Activated CD8-positive, alpha-beta memory T cell treated with anti-CD3 and anti-CD28 coated beads, Interleukin-2, amount 50 U/mL, for 48 hours (primary cell): ENCODE data around the gene NT5DC1.

ENCODE experiments used
- DNase-seq: peaks from one replicate; pipeline ENCODE4 v3.0.0-alpha.2; 2020

The NT5DC1 gene

DNA sequence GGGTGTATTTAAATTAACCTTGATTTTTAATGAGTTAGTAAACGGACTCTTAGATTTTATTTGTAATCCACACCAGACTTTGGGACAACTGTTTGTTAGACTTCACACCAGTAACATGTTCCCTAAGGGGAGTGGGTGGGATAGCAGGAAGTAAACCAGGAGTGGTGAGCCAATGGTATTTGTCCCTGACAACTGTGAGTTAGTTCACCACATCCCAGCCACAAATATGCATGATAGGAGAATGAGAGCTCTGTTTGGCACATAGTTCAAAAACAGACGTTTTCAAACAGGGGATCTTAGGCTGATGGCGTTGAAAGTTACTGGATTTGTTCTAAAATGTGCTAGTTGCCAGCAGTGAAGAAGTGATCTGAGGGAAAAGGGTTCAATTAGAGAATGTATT lies 44.0 kb downstream of the NT5DC1 start:
- no peak for DNase-seq

DNA sequence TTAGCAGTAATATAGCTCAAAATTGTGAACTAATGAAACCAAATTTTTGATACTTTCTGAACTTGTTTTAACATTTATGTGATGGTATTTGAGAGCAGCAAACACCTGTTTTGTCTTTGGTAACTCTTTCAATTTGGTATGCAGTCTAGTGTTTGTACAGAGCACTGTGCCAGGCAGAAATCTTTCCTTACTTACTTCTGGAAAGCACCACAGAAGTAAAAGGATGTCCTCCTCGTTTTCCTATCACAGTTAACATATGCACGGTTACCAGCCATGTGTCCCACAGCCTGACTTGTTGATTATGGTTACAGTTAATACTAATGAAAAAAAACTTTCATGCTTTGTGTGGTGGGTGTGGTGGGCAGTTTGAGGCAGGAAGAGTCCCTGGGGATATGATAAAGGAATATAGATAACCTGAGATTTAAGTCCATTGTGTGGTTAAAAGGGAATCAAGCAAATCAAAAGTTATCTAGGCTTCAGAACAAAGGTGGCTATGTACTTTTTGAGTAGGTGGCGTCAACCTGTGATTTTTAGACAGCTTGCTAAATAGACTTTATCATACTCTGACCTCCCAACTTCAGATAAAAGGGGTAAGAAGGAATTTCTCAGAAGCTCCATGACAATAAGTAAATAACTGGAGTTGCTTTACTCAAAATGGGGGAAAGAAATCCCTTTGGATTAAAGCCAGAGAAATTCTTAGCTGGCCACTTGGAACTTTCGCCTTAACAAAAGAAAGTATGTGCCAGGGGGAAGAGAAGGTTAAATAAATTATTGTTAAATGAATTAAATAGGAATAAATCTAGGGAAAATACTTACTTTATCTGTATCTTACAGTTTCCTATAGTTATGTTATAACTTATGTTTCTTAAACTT lies 45.4 kb downstream of the NT5DC1 start:
- no peak for DNase-seq

DNA sequence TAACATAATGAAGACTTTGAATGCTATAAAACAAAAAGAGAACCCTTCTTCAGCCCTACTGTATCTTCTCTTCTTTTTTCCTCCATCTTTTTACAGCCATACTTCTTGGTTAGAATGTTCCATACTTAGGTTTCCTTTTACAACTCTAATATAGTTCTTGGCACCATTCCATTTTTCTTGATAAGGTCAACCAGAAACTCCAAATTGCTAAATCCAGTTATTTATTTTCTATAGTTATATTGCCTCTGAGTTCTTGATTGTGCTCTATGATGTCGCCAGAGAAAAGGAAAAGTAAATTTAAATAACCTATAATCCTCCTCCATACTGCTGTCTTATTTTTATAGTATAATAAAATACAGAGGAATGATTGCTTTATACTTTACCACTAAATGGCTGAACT lies 52.0 kb downstream of the NT5DC1 start:
- no peak for DNase-seq

DNA sequence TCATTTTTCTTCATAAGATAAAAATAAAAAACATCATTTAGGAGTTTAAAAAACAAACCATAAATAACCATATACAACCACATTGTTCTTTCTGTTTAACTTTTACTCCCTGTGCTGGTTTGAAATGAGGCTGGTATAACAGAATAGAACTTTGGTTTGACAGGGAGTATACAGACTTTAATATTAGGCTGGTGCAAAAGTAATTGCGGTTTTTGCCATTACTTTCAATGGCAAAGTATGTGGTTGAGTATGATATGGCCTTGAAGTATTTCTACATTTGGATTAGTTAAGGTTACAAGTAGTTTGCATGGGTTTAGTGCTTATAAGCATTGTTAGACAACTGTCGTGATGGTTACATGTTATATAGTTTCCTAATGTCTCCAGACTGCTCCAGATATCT lies 54.2 kb downstream of the NT5DC1 start:
- no peak for DNase-seq

DNA sequence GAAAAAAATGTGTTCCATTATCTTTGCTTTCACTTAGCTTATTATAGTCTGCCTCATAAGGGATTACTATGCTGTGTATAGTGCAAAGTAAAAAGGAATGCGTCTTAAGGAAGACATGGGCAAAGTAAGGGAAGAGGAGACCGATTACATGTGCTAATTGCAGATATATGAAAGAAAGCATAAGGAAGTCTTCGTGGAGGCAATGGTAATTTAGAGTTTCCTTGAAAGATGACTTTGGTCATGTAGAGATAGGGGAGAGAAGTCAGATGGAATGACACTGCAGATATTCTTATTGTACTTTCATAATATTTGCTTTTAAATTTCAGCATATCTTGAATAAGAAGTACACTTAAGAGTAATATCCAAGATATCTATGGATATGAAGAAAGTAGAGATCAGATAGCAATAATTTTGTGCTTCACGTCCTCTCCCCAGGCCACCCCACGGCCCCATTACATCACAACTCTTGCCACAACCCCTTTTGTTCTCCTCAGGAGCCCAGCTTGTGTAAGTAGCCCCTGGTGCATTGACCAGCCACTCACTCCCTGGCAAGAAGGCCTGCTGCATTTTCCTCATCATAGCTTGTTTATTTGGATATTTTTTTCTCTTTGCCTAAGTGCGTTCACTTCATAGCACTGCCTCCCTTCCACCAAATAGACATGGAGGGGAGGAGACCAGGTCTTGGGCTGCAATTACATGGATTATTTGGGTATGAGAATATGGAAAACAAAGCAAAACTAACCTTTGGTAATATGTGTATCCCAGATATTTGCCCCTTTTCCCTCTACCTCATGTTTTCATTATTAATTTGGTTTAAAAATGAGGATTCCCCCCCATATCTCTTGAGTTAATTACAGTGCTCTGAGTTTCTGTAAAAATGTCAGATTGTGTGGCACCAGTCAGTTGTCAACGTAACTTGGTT lies 56.0 kb downstream of the NT5DC1 start:
- DNase-seq = no peak

DNA sequence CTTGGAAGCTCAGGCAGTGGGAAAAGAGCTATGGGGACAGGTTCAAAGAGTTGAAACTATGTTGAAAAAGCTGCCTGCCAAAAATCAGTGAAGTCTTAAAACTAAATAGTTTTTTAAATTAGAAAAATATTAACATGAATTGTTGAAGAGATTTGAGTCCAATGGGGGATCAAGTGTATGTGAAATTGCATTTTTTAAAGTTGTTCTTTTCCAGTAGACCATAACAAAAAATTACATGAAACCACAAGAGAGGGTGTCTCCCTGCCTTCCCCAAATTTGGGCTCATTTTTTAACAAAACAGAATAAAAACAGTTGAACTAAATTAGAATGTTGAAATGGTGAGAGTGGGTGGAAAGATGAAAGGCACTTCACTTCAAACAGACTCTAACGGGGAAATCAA lies 56.7 kb downstream of the NT5DC1 start:
- no peak for DNase-seq

DNA sequence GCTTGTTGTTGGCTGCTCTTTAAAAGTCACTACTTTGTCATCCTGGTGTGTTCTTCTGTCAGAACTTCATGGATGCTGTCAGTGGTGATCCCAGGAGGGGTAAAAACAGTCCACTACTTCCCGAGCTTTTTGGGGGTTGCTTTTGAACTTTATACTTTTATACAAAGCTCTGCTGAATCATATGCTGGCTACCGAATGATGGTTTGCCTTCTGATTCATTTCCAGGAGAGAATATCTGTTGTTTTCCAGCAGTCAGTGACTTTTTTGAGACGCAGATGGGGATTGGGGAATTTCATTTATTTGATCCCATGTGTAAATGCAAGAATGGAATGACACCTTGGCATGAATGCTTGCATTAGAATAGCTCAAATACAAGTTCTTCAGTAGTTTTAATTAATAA lies 58.0 kb downstream of the NT5DC1 start:
- DNase-seq = no peak

DNA sequence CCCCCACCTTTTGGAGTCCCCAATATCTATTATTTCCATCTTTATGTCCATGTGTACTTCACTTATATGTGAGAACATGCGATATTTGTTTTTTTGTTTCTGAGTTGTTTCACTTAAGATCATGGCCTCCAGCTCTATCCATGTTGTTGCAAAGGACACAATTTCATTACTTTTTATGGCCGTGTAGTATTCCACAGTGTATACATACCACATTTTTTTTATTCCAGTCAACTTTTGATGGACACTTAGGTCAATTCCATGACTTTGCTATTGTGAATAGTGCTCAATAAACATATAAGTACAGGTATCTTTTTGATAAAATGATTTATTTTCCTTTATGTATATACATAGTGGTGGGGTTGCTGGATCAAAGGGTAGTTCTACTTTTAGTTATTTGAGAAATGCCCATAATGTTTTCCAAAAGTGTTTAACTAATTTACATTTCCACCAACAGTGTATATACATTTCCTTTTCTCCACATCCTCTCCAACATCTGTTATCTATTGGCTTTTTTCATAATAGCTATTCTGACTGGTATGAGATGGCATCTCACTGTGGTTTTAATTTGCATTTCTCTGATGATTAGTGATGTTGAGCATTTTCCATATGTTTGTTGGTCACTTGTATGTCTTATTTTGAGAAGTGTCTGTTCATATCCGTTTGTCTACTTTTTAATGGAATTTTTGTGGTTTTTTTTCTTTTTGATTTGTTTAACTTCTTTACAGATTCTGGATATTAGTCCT lies 59.3 kb downstream of the NT5DC1 start:
- no peak for DNase-seq

DNA sequence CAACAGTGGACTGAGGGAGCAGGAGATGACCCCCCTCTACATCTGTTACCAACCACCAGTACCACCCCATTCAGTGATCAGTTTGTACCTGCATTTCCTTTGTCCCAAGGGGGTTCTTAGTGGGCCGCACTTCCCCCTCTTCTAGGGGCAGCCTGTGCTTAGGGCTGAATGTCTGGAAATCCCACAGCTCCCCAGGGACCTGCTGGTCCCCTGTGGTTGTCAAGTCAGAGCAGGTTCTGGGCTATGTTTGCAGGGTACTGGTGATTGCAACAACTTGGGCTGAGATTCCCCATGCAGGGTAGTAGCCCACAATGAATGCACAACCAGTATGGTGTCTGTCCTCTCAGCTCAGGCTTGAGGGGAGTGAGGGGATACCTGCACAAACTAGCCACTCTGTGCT lies 64.9 kb downstream of the NT5DC1 start:
- DNase-seq = no peak

DNA sequence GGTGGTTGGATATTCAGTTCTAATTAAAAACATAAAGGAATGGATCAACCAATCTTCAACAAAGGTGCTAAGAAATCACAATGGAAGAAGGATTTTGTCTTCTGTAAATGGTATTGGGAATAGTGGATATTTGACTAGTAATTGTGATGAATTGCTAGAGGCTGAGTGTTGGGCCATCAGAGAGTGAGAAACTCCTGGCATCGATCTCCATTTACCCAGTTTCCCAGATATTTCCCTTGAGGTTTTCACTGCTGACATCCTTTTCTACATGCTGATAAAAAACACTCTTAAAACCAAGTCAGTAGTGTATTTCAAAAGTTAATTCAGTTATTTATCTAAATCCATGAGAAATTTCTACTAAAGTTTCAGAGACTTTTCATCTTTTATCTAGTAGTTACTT lies 65.7 kb downstream of the NT5DC1 start:
- DNase-seq = no peak

DNA sequence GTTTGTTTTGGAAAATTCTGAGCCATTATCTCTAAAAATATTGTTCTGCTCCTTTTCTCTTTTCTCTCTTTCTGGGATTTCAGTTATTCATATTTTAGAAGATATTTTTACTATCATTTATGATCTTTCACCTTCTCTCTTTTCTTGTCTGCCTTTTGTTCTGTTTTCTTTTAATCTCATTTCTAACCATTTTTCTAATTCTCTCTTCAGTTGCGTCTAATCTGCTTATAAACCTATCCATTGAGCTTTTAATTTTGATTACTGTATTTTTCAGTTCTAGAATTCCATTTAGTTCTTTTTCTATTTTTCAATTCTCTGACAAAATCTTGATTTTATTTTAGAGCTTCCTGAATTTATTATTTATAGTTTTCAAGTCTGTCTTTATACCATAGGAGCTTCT lies 67.5 kb downstream of the NT5DC1 start:
- DNase-seq = no peak

DNA sequence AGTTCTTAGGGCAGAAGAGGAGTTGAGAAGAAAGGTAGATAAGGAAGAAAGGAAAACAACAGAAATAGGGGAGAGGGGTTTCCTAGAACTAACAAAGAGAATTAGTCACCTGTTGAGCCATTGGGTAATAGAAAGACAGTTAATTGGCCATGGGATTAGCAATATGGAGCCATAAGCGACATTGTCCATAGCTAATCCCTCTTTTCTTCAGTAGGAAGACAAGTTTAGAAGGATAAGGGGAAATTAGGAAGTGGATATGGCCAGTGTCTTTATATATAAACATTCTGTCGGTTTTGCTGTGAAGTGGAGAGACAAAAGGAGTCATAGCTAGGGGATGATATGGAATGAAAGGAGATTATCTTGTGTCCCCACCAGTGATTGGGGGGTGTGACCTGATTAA lies 69.2 kb downstream of the NT5DC1 start:
- no peak for DNase-seq

DNA sequence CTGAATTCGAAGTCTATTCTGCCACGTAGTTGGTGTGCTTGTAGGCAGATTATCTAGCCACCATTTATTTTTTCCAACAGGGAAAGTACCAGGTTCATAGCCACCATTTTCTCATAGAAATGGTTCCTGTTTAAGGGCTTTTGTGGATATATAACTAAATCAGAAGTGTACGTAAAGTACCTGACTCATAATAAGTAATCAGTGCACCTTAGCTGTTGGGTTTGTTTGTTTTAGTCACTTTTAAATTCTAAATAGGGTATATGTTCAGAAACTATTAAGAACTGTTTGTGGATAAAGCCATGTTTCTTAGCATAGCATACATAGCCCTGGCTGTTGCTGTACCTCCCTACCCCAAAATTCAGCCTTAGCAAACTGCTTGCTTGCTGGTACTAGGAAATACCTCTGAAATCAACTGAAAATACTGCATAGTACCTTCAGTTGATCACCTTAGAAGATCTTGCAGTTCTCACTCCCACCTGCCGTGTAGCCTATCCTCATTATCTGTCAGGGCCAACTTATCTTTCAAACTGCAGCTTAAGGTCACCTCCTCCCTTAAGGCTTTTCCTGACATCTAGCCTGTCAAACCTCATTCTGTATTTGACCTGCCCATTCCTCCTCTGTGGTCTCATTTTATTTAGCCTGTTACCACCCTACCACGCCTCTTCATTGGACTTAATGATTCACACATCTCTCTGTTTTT lies 69.9 kb downstream of the NT5DC1 start:
- DNase-seq = no peak

DNA sequence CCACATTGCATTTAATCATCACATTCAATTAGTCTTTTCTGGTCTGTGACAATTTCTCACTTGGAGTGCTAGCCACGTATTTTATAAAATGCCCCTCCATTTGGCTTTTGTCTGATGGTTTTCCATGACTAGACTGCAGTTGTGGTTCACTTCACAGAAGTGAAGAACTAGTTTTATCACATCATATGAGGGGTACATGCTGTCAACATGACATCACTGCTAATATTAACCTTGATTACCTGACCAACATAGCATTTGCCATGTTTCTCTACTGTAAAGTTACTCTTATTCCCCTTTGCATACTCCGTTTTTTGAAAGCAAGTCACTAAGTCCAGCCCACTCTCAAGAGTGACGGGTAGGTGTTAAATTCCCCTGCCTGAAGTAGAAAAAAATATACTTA lies 73.3 kb downstream of the NT5DC1 start:
- no peak for DNase-seq

DNA sequence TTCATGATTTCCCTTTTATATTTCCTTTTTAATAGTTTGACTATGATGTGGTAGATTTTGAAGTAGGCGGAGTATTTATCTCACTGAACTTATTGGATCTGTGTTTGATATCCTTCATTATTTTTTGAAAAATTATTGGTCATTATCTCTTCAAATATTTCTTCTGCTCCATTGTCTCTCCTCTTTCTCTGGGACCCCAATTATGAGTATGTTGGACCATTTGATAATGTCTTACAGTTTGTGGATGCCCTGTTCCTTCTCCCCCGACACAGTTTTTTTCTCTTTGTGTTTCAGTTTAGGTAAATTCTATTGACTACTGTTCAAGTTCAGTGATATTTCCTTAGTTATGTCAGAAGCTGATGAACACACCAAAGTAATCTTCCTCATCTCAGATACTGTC lies 74.7 kb downstream of the NT5DC1 start:
- DNase-seq = no peak

DNA sequence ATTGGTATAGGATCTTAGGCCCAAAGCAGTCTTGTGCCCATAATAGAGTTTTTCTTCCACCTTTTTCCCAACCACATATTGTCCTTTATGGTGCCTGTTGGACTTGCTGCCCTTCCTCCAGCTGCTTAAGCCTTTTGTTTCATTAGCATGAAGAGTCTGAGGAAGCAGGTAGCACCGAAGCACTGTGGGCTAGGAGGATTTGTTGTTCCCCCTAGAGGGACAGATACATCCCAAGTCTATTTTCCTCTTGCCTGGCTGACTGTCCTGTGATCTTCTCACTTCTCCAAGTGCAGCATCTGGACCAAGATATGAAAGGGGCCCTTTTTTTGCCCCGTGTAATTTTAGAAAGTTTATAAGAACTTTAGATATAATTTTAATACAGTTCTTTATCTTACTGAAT lies 75.9 kb downstream of the NT5DC1 start:
- DNase-seq = no peak

DNA sequence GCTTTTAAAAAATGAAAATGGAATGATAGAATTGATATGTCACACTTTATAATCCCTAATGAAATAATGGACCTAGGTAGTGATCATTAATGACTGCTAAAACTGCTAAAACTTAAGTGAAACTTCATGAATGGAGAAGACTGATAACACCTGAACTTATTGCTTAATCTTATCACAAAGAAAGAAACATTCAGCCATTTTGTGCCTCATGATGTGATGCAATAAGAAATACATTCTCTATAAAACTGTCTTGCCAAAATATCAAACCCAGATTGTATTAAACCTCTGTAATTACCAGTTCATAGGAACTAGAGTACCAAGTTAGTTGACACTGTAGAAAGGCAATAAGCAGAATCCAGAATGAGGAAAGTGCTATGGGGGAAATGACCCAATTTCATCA lies 79.7 kb downstream of the NT5DC1 start:
- no peak for DNase-seq

DNA sequence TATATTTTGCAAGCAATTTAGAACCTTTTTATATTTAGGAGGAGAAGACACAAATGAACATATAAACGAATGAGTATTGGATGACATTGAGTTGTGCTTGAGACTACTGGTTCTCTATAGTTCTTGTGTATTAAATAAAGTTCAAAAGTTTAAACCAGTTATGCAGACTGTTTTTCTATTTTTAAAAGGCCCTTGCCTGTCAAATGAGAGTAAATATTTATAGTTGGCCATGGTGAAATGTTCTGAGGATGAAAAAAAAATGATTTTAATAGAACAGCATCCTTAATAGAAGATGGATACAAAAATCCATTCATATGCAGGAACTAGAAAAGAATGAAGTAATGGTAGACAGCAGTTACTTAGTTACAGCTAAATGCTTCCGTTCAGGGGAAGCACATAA lies 88.8 kb downstream of the NT5DC1 start:
- DNase-seq = no peak

DNA sequence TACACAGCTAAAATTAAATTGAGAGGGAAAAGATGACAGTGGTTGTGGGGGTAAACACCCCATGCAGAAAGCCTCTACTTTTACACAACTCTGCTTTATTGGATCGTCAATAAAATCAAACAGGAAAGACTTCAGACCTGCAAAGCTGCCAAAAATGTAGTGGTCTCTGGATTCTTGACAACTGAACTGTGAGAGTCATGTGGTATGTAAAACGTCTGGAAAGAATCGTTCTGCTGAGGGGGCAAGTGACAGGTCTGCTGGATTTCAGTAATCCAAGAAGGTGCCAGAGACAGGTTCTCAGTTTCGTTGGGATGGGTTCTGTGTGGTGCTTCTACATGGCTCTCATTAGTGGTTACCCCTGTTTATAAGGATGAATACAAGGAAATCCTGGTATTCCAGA lies 89.9 kb downstream of the NT5DC1 start:
- DNase-seq = no peak

DNA sequence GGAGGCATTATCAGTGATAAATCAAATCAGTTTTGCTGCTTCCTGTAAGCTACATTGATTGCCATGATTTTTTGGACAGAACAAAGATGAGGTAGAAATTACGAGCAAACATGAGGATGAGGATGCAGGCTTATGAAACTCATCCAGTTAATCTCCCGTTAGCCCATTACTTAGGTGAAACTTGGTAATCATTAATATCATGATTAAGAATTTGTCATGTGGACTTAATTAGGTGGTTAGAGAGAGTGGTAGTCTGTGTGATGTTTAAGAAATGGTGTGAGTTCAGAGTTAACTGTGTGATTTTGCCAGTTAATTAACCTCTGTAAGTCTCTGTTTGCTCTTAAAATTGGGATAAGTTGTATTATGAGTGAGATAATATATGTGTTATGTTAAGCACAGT lies 91.2 kb downstream of the NT5DC1 start:
- no peak for DNase-seq

DNA sequence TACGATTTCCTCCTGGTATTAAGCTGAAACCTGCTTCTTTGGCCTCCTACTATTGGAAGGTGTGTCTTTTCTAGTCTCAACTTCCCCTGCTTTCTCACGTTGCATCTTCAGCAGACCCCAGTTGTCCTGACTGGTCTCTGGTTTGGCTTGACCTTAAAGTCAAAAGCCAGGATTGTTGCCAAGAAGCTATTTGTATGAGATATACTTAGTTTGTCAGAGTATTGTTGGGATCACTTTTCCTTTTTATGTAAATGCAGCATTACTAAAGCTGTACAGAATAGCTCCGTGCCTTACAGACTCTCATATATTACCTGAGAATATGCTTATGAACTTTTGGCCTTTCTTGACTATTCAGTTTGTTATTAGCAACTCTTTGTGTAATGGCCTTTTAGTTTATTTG lies 92.1 kb downstream of the NT5DC1 start:
- DNase-seq = no peak

DNA sequence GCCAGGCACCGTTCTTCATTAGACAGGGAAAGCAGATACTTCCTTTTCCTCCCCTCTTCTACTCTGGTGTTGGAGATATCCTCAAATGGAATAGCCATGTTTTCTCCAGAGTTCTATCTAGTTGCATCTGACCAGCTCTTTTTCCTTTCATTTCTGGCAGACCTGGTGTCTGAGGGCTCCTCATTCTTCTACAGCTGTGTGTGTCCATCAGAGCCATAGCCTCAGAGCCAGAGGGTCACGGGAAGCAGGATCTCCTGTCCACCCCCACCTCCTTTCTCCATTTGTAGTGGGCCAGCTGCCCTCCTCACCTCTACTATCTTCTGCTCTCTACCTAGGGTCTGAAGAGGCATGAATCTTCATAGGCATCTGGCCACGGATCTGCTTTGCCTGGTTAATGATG lies 96.2 kb downstream of the NT5DC1 start:
- DNase-seq = no peak
